ENCODE measurements around the gene BRIP1.

Gene BRIP1

GRCh38 chr17:61650749-61651148, 212.6 kb downstream of the BRIP1 start:
- no peak for DNase-seq

GRCh38 chr17:61648587-61648986, 214.7 kb downstream of the BRIP1 start:
- DNase-seq, result no peak

- no peak for DNase-seq
These were observed 216.3 kb downstream of the BRIP1 start for GRCh38 chr17:61647047-61647446.

- no peak for DNase-seq
These were observed 216.8 kb downstream of the BRIP1 start for GRCh38 chr17:61646482-61646881.

GRCh38 chr17:61645920-61646319, 217.4 kb downstream of the BRIP1 start:
- DNase-seq, result no peak

GRCh38 chr17:61644800-61645774, 218.2 kb downstream of the BRIP1 start:
- no peak for DNase-seq

- no peak for DNase-seq
These were observed 220.6 kb downstream of the BRIP1 start for GRCh38 chr17:61642768-61643167.

- DNase-seq, result no peak
These were observed 221.6 kb downstream of the BRIP1 start for GRCh38 chr17:61641715-61642114.

- DNase-seq, result no peak
These were observed 222.2 kb downstream of the BRIP1 start for GRCh38 chr17:61641084-61641483.

- no peak for DNase-seq
These were observed 223.5 kb downstream of the BRIP1 start for GRCh38 chr17:61639818-61640217.

- no peak for DNase-seq
These were observed 225.2 kb downstream of the BRIP1 start for GRCh38 chr17:61638087-61638486.

- DNase-seq, result peak; percentile 7
These were observed 227.4 kb downstream of the BRIP1 start for GRCh38 chr17:61635913-61636432.

GRCh38 chr17:61634942-61635538, 228.3 kb downstream of the BRIP1 start:
- no peak for DNase-seq

GRCh38 chr17:61634011-61634539, 229.3 kb downstream of the BRIP1 start:
- DNase-seq, result no peak

GRCh38 chr17:61632826-61633225, 230.5 kb downstream of the BRIP1 start:
- DNase-seq, result no peak

GRCh38 chr17:61631800-61632199, 231.5 kb downstream of the BRIP1 start:
- no peak for DNase-seq

Data from DMS79 treated with DMSO at 0.1 percent for 48 hours (cell line).